HCT116 (cell line): Measurements from ENCODE around the gene MBOAT1. TPM values are rescaled to one million over a fixed set of nuclear protein-coding genes. Genes with fewer than 3 reads are reported as not detected.

Experiments
- ATAC-seq: fragments of 200-7000 bp; cut with Tn5 transposase; 2 replicates; pipeline ENCODE4 v1.9.1; 2020; ENCODE audit warnings: mild to moderate bottlenecking, moderate library complexity
- BruUV-seq: library from RNA; stranded (reverse); fragments of 400-500 nt; replicated peaks from 2 replicates; lab custom pipeline; 2021; lab: Mats Ljungman, UMichigan
- CTCF ChIA-PET: fragments of 300-600 bp; sonication (Branson Sonifier 250); formaldehyde crosslinking; loops from one replicate; lab custom pipeline; 2021; ENCODE audit warnings: antibody characterized with exemption; lab: Charles Lee
- POLR2A ChIA-PET: fragments of 300-600, 350-600 bp; sonication (Branson Sonifier 250); formaldehyde crosslinking; loops from one replicate; lab custom pipeline; 2021; ENCODE audit warnings: antibody characterized with exemption; lab: Charles Lee
- RAD21 ChIA-PET, 2 experiments: fragments of 300-600 bp; sonication (Branson Sonifier 250); formaldehyde crosslinking; loops; one replicate each; lab custom pipeline; 2023; ENCODE audit warnings: low total read pairs in 2 of 2; ENCODE audit not compliant: uncharacterized antibody in 2 of 2, unreplicated experiment in 2 of 2, low non-redundant PET in 1 of 2; lab: Charles Lee
- DNase-seq: peaks from one replicate; pipeline ENCODE4 v3.0.0-alpha.2; 2010; ENCODE audit warnings: low read depth, low spot score
- H2AFZ ChIP-seq: fragments of 200-600 bp; shearing (Covaris generic), sonication (generic); 2 replicates; pipeline ENCODE4 v1.6.1; 2017; ENCODE audit warnings: low read depth, mixed run types, mixed read lengths, antibody characterized with exemption, low read length; ENCODE audit not compliant: poor library complexity, severe bottlenecking
- H3K27ac ChIP-seq: 2 replicates; pipeline ENCODE4 v1.5.1; 2012; ENCODE audit warnings: low read depth, low read length
- H3K27me3 ChIP-seq: fragments of 200-600 bp; sonication (generic); 2 replicates; pipeline ENCODE4 v1.6.1; 2016; ENCODE audit warnings: mixed run types, low read length, mixed read lengths; ENCODE audit not compliant: insufficient read depth
- H3K36me3 ChIP-seq, 2 experiments: fragments of 200-500 bp in 1 of 2; fragments of 200-600 bp in 1 of 2; sonication (Bioruptor generic) in 1 of 2; sonication (generic) in 1 of 2; 2 replicates each; pipeline versions ENCODE4 v1.5.1 to v1.6.1; 2014 to 2016; ENCODE audit warnings: low read length in 2 of 2, inconsistent platforms in 1 of 2, mixed read lengths in 1 of 2, mixed run types in 1 of 2; ENCODE audit not compliant: insufficient read depth in 2 of 2, control insufficient read depth in 1 of 2
- H3K4me1 ChIP-seq, 2 experiments: fragments of 200-600 bp in 1 of 2; sonication (generic) in 1 of 2; 2 replicates each; pipeline versions ENCODE4 v1.5.1 to v1.6.1; 2012 to 2017; ENCODE audit warnings: low read length in 2 of 2, inconsistent platforms in 1 of 2, mild to moderate bottlenecking in 1 of 2, mixed read lengths in 1 of 2, mixed run types in 1 of 2, moderate library complexity in 1 of 2; ENCODE audit not compliant: insufficient read depth in 2 of 2, control insufficient read depth in 1 of 2
- H3K4me2 ChIP-seq: fragments of 200-600 bp; sonication (generic); 2 replicates; pipeline ENCODE4 v1.6.1; 2017; ENCODE audit warnings: mixed run types, low read length, mixed read lengths
- H3K4me3 ChIP-seq, 2 experiments: fragments of 200-600 bp in 1 of 2; sonication (generic) in 1 of 2; replicated peaks in 1 of 2; 2 replicates each; pipeline ENCODE4 v1.5.1; 2011 to 2016; ENCODE audit warnings: low read length in 2 of 2, control low read depth in 1 of 2, low read depth in 1 of 2, mild to moderate bottlenecking in 1 of 2, mixed read lengths in 1 of 2, mixed run types in 1 of 2
- H3K79me2 ChIP-seq: fragments of 200-600 bp; sonication (generic); 2 replicates; pipeline ENCODE4 v1.6.1; 2017; ENCODE audit warnings: mild to moderate bottlenecking, mixed run types, low read length, moderate library complexity, mixed read lengths; ENCODE audit not compliant: insufficient read depth
- H3K9ac ChIP-seq: fragments of 200-600 bp; sonication (generic); 2 replicates; pipeline ENCODE4 v1.6.1; 2016; ENCODE audit warnings: low read length, mixed read lengths
- H3K9me2 ChIP-seq: fragments of 200-600 bp; sonication (generic), shearing (Covaris generic); 2 replicates; pipeline ENCODE4 v1.6.1; 2017; ENCODE audit warnings: mixed run types, mild to moderate bottlenecking, moderate library complexity; ENCODE audit not compliant: insufficient read depth
- H3K9me3 ChIP-seq, 2 experiments: fragments of 200-500 bp in 1 of 2; fragments of 200-600 bp in 1 of 2; sonication (Bioruptor generic) in 1 of 2; sonication (generic) in 1 of 2; 2 replicates each; pipeline ENCODE4 v1.6.1; 2014 to 2017; ENCODE audit warnings: low read length in 2 of 2, mixed read lengths in 2 of 2, inconsistent platforms in 1 of 2, low read depth in 1 of 2, mild to moderate bottlenecking in 1 of 2, mixed run types in 1 of 2, moderate library complexity in 1 of 2; ENCODE audit not compliant: control insufficient read depth in 1 of 2, insufficient read depth in 1 of 2
- H4K20me1 ChIP-seq: fragments of 200-600 bp; sonication (generic), shearing (Covaris generic); 2 replicates; pipeline ENCODE4 v1.6.1; 2017; ENCODE audit warnings: mixed run types, mild to moderate bottlenecking, moderate library complexity; ENCODE audit not compliant: insufficient read depth
- CBX3 ChIP-seq: IDR thresholded peaks from 2 replicates; pipeline ENCODE4 v1.6.1; 2012; ENCODE audit warnings: low read depth
- ELF1 ChIP-seq: IDR thresholded peaks from 2 replicates; pipeline ENCODE4 v1.6.1; 2012; ENCODE audit warnings: low read depth, borderline replicate concordance
- EZH2 ChIP-seq: fragments of 200-600 bp; sonication (generic); IDR thresholded peaks from 2 replicates; pipeline ENCODE4 v1.6.1; 2017; ENCODE audit warnings: antibody characterized with exemption, mixed run types
- EZH2phosphoT487 ChIP-seq: fragments of 200-600 bp; IDR thresholded peaks from 2 replicates; pipeline ENCODE4 v1.6.1; 2018; ENCODE audit warnings: antibody characterized with exemption, borderline replicate concordance
- FOSL1 ChIP-seq: IDR thresholded peaks from 2 replicates; pipeline ENCODE4 v1.6.1; 2012; ENCODE audit warnings: low read depth
- POLR2AphosphoS5 ChIP-seq: IDR thresholded peaks from 2 replicates; pipeline ENCODE4 v1.6.1; 2011; ENCODE audit warnings: mild to moderate bottlenecking, low read depth, low read length, moderate library complexity
- RAD21 ChIP-seq: IDR thresholded peaks from 2 replicates; pipeline ENCODE4 v1.6.1; 2012; ENCODE audit warnings: low read depth, mild to moderate bottlenecking
- SIN3A ChIP-seq: IDR thresholded peaks from 2 replicates; pipeline ENCODE4 v1.6.1; 2012; ENCODE audit warnings: low read depth
- SP1 ChIP-seq: IDR thresholded peaks from 2 replicates; pipeline ENCODE4 v1.6.1; 2012; ENCODE audit warnings: low read depth
- SRF ChIP-seq: IDR thresholded peaks from 2 replicates; pipeline ENCODE4 v1.6.1; 2012; ENCODE audit warnings: low read depth
- ZFX ChIP-seq: fragments of 450-650 bp; IDR thresholded peaks from 2 replicates; pipeline ENCODE4 v1.6.1; 2017
- ZNF274 ChIP-seq: fragments of 200-500 bp; sonication (Bioruptor generic); IDR thresholded peaks from 2 replicates; pipeline ENCODE4 v1.6.1; 2014; ENCODE audit warnings: mild to moderate bottlenecking, low read depth, low read length, inconsistent platforms
- intact Hi-C: fragments of 100-400 bp; cut with micrococcal nuclease; formaldehyde crosslinking; loops from 2 replicates; pipeline ENCODE4 v1.10.0; 2022
- total RNA-seq: library from RNA; stranded (reverse); gene quantifications from one replicate; pipeline ENCODE4 v1.2.1, GENCODE V29; 2021; ENCODE audit not compliant: unreplicated experiment
- TF ChIP-seq, protein P1 (sequence below): IDR thresholded peaks from 2 replicates; pipeline ENCODE4 v1.6.1; 2011; ENCODE audit warnings: mild to moderate bottlenecking, low read length, moderate library complexity; ENCODE audit not compliant: insufficient replicate concordance; ENCODE audit errors: extremely low read depth
- TF ChIP-seq, protein P2 (sequence below): IDR thresholded peaks from 2 replicates; pipeline ENCODE4 v1.6.1; 2012
- TF ChIP-seq, protein P3 (sequence below), 3 experiments: fragments of 200-600 bp in 1 of 3; sonication (generic) in 1 of 3; IDR thresholded peaks in 2 of 3; conservative IDR thresholded peaks in 1 of 3; 2 replicates each; pipeline ENCODE4 v1.5.1; 2012 to 2017; ENCODE audit warnings: low read depth in 2 of 3, low read length in 2 of 3, antibody characterized with exemption in 1 of 3, borderline replicate concordance in 1 of 3, control low read depth in 1 of 3, mild to moderate bottlenecking in 1 of 3, mixed read lengths in 1 of 3, mixed run types in 1 of 3, moderate library complexity in 1 of 3; ENCODE audit not compliant: insufficient read depth in 1 of 3

MBOAT1 gene
- total RNA-seq, 1 experiment from 2014 or later: 11.7 TPM

- H3K4me1 ChIP-seq: peaks cover 7 to 36% of the 10 kb centered on the region in 2 experiments; a peak in 3 of 4 replicates
- no peaks in the 10 kb centered on the region for H3K27me3 ChIP-seq
- no peaks in the 10 kb centered on the region for H3K9me3 ChIP-seq
- no peaks in the 10 kb centered on the region for H3K9me2 ChIP-seq
- TF ChIP-seq CBX3 (no peak), ZFX (no peak), FOSL1 (no peak), ELF1 (no peak), SIN3A (no peak), ZNF274 (no peak), EZH2 (no peak), SP1 (no peak), POLR2AphosphoS5 (no peak), SRF (no peak), EZH2phosphoT487 (no peak), RAD21 (no peak)
- TF ChIP-seq, protein P1, sequence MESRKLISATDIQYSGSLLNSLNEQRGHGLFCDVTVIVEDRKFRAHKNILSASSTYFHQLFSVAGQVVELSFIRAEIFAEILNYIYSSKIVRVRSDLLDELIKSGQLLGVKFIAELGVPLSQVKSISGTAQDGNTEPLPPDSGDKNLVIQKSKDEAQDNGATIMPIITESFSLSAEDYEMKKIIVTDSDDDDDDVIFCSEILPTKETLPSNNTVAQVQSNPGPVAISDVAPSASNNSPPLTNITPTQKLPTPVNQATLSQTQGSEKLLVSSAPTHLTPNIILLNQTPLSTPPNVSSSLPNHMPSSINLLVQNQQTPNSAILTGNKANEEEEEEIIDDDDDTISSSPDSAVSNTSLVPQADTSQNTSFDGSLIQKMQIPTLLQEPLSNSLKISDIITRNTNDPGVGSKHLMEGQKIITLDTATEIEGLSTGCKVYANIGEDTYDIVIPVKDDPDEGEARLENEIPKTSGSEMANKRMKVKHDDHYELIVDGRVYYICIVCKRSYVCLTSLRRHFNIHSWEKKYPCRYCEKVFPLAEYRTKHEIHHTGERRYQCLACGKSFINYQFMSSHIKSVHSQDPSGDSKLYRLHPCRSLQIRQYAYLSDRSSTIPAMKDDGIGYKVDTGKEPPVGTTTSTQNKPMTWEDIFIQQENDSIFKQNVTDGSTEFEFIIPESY: no peak
- TF ChIP-seq, protein P2, sequence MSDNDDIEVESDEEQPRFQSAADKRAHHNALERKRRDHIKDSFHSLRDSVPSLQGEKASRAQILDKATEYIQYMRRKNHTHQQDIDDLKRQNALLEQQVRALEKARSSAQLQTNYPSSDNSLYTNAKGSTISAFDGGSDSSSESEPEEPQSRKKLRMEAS: no peak
- TF ChIP-seq, protein P3, sequence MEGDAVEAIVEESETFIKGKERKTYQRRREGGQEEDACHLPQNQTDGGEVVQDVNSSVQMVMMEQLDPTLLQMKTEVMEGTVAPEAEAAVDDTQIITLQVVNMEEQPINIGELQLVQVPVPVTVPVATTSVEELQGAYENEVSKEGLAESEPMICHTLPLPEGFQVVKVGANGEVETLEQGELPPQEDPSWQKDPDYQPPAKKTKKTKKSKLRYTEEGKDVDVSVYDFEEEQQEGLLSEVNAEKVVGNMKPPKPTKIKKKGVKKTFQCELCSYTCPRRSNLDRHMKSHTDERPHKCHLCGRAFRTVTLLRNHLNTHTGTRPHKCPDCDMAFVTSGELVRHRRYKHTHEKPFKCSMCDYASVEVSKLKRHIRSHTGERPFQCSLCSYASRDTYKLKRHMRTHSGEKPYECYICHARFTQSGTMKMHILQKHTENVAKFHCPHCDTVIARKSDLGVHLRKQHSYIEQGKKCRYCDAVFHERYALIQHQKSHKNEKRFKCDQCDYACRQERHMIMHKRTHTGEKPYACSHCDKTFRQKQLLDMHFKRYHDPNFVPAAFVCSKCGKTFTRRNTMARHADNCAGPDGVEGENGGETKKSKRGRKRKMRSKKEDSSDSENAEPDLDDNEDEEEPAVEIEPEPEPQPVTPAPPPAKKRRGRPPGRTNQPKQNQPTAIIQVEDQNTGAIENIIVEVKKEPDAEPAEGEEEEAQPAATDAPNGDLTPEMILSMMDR (IDR thresholded peaks at IDR 0.05 in 2 of 3, conservative IDR thresholded peaks at IDR 0.05 in 1 of 3; ENCODE audit: borderline replicate concordance in 1 of 3, insufficient read depth in 1 of 3, low read depth in 2 of 3, low read length in 2 of 3): no peak
- H3K27ac ChIP-seq: no peak overlapping the region
- H2AFZ ChIP-seq: no peak overlapping the region
- BruUV-seq: no TSS peak
- no peak overlapping the region for H3K4me2 ChIP-seq
- POLR2A ChIA-PET: no interaction called here
- ATAC-seq: no peak
- H3K36me3 ChIP-seq: no peaks in the 10 kb centered on the region
- no peak overlapping the region for H3K4me3 ChIP-seq
- no peak for DNase-seq
- intact Hi-C loops: no loop called here
- no peaks in the 10 kb centered on the region for H4K20me1 ChIP-seq
- RAD21 ChIA-PET: no interaction called here
- H3K79me2 ChIP-seq: peaks cover 8% of the 10 kb centered on the region; the same call in 1 of the 2 replicates
- CTCF ChIA-PET: no interaction called here
- no peak overlapping the region for H3K9ac ChIP-seq
Observed at GRCh38 chr6:20215310-20215709, 3.0 kb upstream of the MBOAT1 start.
